ENCODE data around the gene PRSS48.
"Not testable (repeated sequence)": the region's sequence is repeated elsewhere in the genome, so short reads cannot be mapped to it uniquely, and the experiment has no call there.

The PRSS48 gene

DNA sequence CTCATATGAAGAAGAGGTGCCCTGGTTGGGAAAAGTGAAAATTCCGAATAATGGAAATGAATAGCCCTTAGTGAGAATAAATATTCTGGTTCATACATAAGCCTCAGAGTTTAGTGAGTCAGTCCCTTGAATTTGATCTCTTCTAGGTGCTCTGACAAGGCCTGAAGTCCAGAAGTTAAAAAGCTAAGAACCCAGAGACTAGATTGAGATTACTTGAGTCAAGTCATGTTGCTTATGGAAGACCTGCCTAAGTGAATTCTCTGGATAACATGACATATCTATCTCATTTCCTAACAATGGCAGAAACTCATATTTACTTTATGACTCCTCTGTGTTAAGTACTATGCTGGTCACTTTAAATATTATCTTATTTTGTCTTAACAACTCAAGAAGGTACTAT lies 10.5 kb upstream of the PRSS48 start:
- DNase-seq = no peak

DNA sequence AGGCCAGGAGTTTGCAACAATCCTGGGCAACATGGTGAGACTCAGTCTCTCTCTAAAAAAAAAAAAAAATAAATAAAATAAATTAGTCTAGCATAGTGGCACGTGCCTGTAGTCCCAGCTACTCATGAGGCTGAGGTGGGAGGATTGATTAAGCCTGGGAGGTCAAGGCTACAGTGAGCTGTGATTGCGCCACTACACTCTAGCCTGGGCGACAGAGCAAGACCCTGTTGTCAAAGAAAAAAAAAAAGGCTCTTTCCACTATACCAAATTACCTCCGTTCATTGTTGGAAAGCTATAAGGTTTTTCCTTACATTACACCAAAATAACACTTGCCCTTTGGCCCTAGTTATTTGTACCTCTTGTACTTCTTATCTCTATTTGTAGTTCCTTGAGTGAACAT lies 9.9 kb upstream of the PRSS48 start:
- DNase-seq = no peak

DNA sequence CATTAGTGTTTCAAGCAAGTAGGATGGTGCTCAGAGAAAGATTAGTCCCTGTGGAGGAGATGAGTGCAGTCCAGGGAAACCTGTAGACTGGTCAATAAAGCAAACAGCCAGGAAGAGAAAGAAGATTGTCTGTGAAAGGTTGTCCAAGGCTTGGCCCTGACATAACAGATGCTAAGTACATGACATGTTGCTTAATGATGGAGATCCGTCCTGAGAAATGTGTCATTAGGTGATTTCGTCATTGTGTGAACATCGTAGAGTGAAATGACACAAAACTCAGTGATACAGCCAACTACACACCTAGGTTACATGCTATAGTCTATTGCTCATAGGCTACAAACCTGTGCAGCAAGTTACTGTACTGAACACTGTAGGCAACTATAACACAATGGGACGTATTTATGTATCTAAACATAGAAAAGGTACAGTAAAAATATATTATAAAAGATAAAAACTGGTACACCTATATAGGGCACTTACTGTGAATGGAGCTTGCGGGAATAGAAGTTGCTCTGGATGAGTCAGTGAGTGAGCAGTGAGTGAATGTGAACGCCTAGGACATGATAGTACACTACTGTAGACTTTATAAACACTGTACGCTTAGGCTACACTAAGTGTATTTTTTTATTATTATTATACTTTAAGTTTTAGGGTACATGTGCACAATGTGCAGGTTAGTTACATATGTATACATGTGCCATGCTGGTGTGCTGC lies 9.0 kb upstream of the PRSS48 start:
- no peak for DNase-seq

DNA sequence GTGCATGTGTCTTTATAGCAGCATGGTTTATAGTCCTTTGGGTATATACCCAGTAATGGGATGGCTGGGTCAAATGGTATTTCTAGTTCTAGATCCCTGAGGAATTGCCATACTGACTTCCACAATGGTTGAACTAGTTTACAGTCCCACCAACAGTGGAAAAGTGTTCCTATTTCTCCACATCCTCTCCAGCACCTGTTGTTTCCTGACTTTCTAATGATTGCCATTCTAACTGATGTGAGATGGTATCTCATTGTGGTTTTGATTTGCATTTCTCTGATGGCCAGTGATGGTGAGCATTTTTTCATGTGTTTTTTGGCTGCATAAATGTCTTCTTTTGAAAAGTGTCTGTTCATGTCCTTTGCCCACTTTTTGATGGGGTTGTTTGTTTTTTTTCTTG lies 8.1 kb upstream of the PRSS48 start:
- not testable (repeated sequence) for DNase-seq

DNA sequence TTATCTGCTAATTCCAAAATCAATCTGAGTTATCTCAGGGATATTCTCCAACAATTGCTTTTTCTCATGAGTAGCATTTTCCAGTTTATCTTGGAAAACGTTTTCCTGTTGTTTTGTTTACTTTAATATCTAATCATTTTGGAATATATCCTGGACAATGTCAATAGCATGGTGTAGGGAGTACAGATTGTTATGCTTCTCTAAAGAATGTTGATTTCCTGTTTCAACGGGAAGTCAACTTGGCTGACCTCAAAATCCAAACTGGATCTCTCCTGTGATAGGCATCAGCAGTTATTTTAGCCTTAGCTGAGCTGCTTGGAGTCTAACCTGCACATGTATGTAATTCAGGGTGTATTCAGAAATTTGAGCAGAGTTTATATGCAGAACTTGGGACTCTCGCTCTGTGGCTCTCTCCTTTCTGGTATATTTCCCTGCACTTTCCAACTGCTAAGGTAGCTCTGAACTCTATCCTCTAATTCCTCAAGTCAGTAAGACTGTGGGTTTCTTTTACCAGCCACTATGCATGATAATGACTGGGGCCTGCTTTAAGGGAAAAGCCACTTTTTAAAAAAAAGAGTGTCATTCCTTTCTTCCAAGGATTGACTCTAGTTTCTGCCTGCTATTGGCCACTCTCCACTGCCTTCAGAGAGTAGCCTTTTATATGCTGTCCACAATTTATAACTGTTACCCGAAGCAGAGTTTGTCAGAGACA lies 7.7 kb downstream of the PRSS48 start:
- no peak for DNase-seq

DNA sequence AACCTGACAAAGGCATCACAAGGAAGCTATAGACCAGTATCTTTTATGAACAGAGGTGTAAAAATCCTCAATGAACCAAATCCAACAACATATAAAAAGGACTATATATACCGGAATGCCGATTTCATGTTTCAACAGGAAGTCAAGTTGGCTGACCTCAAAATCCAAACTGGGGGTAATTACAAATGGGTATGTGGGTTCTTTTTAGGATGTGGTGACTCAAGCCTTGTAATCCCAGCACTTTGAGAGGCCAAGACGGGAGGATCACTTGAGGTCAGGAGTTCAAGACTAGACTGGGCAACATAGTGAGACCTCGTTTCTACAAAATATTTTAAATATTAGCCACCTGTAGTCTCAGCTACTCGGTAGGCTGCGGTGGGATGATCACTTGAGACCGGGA lies 10.4 kb downstream of the PRSS48 start:
- no peak for DNase-seq

DNA sequence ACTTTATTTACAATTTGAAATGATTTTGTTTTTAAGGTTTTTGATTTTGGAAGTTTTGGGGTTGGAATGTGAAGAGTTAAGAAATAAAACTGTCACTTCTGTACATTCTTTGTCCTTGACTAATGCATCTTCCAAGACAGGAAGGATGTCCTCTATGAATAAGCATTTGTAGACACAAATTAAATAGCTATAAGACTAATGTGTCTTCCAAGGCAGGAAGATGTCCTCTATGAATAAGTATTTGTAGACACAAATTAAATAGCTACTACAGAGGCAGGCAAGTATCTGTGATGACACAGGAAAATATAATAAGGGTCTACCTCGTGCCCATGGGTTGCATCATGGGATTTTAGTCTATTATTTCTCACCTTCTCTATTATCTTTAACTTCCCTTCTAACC lies 14.5 kb downstream of the PRSS48 start:
- DNase-seq = no peak

DNA sequence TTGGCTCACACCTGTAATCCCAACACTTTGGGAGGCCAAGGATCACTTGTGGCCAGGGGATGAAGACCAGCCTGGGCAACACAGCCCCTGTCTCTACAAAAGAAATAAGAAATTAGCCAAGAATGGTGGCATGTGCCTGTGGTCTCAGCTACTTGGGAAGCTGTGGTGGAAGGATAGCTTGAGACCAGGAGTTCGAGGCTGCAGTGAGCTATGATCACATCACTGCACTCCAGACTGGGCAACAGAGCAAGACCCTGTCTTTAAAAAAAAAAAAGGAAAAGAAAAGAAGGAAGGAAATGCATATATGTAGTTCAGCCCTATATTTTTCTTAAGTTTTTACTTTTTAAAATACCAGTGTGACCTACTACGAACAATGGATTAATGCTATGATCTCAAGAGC lies 15.1 kb downstream of the PRSS48 start:
- no peak for DNase-seq

DNA sequence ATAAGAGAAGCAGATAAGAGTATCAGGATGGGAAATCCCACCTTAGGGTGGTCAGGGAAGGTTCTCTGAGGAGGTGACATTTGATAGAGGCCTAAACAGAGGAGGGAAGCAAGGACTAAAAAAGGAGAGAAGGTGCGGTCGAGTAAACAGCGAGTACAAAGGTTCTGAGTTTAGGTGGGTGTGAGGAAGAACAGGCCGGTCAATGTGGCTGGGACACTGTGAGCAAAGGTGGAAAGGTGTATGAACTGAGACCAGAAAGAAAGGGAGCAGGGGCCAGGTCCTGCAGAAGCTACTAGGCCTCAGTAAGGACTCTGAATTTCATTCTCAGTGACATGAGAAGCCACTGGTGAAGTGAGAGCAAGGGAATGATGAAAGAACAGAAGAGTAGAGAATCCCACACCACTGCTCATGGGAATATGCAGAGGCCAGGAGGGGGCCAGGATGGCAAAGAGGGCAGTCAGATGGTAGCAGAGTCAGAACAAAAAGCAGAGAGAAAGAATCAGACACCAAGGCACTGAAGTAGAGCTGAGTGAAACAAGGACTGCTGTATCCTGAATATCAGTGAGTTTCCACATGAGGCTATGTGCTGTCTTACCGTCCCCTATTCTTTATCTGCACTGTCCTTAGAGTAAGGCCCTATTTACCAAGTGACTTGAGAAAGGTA lies 18.0 kb downstream of the PRSS48 start:
- DNase-seq = no peak

DNA sequence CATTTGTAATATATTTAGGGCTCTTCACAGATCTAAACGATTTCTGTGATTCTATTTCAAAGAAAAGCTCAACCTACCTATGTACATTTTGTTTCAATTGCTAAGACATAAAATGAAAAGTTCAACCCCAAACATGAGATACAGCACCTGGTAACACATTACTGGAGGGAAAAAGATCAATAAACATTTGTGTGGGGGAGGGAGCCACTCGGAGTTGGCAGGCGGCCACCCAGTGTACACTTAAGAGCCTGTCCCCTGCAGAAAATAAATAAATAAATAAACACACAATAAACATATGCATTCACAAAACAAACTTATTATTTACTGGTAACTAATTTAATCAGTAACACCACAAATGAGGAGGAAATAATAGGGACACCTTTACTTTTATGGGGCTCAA lies 19.3 kb downstream of the PRSS48 start:
- no peak for DNase-seq

DNA sequence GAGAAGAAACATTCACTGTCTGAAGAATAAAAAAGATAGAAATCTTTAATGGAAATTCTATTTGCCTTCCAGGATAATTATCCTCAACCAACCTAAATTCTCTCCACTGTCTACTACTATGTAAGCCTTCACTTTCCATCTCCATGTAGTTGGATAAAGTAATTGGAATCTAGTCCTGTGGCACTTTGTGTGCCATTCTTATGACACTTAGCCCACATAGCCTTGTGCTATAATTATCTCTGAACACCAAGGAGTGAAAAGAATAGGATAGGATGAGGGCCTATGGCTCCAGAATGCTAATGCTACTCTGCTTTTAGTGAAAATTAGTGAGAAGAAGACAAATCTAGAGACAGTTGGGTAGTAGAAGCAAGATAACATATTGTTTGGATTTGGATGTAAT lies 20.2 kb downstream of the PRSS48 start:
- DNase-seq = no peak

DNA sequence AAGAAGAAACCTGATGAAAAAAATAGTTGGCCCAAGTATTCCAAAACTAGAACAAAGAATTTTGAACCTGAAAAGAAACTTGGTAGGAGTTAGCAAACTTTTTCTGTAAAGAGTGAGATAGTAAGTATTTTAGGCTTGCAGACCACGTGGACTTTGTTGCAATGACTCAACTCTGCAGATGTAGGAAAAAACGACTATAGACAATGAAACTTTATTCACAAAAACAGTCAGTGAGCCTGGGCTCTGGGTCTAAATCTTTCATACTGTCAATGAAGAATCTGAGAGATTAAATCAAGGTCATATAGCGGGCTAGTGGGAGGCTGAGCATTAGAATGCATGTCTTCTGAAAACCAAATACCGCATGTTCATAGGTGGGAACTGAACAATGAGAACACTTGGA lies 25.5 kb downstream of the PRSS48 start:
- no peak for DNase-seq

DNA sequence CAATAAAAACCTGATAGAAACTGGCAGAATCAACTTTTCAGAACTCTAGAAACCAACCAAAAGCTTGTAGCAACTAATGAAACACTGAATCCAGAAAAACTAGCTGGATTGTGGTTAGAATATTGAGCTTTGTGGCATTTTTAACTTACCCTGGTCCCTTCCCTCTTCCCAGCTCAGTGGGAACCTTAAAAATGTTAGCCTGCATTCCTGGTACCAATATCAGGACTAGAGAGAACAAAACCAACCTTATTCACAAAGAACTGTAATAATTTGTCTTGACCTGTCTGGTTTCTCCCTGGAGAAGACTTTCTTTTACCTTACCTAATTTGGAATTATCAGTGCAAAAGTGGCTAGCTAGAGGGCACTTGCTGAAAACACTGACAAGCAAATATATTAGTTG lies 27.3 kb downstream of the PRSS48 start:
- DNase-seq = no peak

DNA sequence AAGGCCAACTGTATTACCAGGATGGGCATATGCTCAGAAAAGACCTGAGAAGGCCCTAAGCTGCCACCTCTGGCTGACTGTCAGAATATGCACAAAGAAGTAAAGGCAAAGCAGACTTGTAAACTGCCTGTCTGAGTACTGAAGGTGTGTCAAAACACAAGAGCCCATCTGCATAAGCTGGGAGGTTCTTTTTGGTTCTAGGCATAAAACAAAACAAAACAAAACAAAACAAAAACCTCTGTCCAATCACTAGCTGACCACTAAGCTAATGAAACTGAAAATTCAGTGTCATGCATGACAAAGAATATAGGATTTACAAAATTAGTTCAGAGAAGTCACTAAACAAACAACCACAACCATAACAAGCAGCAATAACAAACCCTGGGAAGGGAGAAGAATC lies 27.8 kb downstream of the PRSS48 start:
- no peak for DNase-seq

DNA sequence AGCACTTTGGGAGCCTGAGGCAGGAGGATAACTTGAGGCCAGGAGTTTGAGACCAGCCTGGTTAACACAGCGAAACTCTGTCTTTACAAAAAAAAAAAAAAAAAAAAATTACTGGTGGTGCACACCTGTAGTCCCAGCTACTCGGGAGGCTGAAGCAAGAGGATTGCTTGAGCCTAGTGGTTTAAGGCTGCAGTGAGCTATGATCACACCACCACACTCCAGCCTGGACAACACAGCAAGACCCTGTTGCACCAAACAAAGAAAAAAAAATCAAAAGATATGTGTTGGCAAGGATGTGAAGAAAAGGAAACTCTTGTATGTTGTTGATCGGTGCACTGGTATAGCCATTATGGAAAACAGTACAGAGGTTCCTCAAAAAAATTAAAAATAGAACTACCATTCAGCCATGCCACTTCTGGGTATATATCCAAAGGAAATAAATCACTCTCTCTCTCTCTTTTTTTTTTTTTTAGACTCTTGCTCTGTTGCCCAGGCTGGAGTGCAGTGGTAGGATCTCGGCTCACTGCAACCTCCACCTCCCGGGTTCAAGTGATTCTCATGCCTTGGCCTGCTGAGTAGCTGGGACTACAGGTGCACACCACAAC lies 33.3 kb downstream of the PRSS48 start:
- DNase-seq = no peak

DNA sequence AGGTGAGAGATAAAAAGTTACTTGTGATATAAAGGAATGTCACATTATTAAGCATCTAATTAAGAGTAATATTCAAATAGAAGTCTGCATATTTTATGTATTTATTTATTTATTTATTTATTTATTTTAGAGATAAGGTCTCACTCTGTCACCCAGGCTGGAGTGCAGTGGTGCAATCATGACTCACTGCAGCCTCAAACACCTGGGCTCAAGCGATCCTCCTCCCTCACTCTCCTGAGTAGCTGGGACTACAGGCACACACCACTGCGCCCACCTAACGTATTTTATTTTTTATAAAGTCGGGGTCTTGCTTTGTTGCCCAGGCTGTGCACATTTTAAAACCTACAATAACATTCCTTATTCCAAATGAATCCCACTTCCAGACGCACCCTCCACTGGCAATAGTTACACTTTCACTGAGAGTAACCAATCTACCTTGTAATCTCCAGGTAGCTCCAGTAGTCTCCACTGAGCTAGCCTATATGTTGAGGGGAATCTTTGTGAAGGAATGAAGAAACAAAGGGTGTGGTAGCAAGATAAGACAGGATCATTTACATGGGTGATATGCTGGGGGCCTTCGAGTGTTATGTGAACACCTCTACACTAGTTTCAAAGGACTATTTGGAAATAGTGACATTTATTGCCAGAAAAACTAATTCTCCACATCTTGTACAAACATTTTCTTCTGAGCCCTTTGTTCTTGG lies 36.5 kb downstream of the PRSS48 start:
- DNase-seq = no peak

DNA sequence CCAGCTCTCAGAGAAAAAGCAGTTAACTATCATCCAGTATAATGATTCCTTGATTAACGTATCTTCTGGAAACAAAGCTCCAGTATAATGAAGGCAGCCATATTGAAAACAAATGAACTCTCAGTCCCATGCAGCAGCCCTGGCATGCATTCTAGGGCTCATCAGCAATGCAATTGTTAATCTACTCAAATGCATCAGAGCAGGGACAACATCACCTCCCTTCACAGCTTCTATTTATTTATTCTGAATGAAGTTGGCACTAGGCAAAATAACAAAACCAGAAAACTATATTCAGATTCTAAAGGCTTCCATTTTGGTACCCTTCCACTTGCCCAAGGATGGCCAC lies 37.0 kb downstream of the PRSS48 start:
- no peak for DNase-seq

DNA sequence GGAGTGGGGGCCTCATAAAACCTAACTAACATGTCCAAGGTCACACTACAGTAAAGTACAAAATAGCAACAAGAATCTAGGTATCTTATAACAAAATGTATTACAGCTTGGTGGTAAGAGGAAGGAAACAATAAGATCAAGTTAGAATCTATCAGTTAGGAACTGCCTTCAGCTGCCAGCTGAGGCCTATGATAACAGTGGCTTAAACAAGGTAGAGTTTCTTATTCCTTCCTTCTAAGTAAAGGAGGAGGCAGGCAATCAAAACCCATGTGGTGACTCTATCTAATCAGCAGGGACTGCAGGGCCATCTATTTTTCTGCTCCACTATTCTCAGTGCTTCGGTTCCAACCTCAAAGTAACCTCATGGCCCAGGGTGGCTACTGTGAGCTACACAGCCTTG lies 37.5 kb downstream of the PRSS48 start:
- no peak for DNase-seq

DNA sequence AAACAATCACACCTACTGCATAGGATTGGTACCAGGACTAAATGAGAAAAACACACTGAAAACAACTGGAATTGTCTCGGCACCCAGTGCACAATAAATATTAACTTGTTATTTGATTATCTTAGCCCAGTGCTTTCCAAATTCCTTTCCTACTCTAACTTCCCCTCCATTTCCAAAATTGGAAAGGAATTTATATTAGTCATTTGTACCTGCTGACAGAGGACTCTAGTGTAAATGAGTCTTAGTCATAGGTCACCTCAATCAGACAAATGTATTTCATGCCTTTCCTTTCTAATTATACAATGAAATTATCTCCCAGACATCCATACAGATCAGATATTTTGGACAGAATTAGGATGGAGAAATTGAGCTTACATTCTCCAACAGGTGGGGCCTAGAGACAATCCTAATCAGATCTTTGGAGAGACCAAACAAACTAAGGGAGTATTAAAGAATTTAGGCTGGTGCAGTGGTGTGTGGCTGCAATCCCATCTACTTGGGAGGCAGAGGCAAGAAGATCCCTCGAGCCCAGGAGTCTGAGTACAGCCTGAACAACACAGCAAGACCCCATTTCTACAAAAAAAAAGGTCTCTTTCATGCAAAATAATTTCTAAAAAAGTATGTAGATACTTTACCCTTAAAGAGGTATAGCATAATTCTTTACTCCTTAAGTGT lies 38.4 kb downstream of the PRSS48 start:
- DNase-seq = no peak

DNA sequence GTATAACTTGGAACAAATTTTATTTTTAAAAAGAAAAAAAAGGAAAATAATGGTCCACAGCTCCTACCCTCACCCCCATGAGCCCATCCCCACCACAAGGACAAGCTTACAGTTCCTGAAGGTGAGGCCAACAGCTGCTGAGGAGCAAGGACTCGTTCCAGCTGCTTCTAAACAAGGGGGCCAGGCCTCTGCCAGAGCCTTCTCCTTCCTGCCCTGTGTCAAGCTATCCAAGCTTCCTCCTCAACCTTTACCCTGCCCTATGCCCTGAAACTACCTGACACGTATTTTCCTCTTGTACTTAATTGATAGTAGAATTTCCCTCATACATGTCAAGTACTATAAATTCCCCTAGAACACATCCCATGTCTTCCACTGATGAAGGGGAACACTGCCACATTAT lies 39.7 kb downstream of the PRSS48 start:
- DNase-seq = no peak

DNA sequence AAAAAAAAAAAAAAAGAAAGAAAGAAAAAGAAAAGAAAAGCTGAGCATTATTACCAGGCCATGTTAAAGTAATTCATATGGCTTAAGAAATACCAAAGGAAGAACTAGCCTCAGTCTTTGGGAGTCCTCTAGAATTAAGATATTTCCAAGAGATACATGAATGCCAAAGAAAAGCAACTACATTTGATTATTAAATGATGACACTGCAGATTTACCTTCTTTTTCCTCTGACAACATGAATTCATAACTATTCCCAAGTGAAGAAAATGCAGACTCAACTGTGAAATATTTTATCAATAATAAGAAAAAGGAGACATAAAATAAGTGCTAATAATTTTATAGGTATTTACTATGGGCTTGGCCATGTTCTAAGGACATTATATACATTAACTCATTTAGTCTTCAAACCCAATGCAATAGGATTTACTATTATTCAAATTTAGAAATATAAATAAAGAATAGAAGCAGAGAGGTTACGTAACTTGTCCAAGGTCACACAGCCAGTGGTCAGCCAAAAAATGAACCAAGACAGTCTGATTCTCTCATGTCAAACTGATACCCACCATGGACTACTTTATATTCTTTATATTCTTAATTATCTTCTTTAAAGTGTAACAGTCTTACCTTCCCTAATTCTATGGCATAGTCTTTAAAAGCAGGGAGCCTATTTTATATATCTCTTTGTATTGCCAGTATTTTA lies 41.5 kb downstream of the PRSS48 start:
- DNase-seq = no peak

DNA sequence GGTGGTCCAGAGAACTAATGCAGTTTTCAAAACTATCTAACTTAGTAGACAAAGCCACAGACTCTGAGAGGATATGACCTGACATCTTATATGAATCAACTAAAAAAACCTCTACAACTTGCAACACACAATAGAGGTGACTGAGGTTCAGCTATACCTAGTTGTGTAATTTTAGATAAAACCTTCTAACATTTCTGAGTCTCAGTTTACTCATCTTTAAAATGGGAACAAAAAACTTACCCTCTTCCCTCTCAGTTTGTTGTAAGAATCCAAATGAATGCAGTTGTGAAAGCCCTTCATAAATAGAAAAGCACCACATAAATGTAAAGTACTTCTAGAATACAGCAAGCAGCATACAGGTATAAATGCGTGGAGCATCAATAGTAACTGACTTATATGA lies 42.5 kb downstream of the PRSS48 start:
- DNase-seq = no peak
